Lower leg skin (tissue), 4 donors: ENCODE measurements around the gene STXBP6. TPM values are rescaled to one million over a fixed set of nuclear protein-coding genes. Genes with fewer than 3 reads are reported as not detected.

Experiments used
- DNase-seq, 2 donors: peaks; one replicate each; pipeline ENCODE4 v3.0.0-alpha.2; 2019; ENCODE audit warnings: low spot score in 2 of 2
- H3K4me3 ChIP-seq: fragments of 200-600 bp; sonication (generic); 2 replicates; pipeline ENCODE4 v1.5.1; 2017; ENCODE audit warnings: mild to moderate bottlenecking, low read depth; ENCODE audit not compliant: poor library complexity, severe bottlenecking
- CTCF ChIP-seq, 3 donors: fragments of 450-650 bp; IDR thresholded peaks; one replicate each; pipeline ENCODE4 v1.5.1; 2016; ENCODE audit warnings: antibody characterized with exemption in 3 of 3, mild to moderate bottlenecking in 3 of 3, moderate library complexity in 2 of 3
- POLR2A ChIP-seq, 2 donors: fragments of 450-650 bp; IDR thresholded peaks; one replicate each; pipeline ENCODE4 v1.6.1; 2016 to 2017; ENCODE audit warnings: antibody characterized with exemption in 2 of 2, mild to moderate bottlenecking in 1 of 2, moderate library complexity in 1 of 2
- WGBS, 2 donors: methylation state at CpG; one replicate each; pipeline ENCODE4 v1.1.5; 2018; 5-methylcytosine and 5-hydroxymethylcytosine counted together
- intact Hi-C: fragments of 100-400 bp; cut with DNase I; formaldehyde crosslinking; loops from one replicate; pipeline ENCODE4 v1.15.0; 2023; ENCODE audit warnings: low total_unique reads
- total RNA-seq, 4 donors: library from RNA; depleted of rRNA; stranded (reverse); fragments of >200 nt; gene quantifications; one replicate each; pipeline ENCODE4 v1.1.0, GENCODE V29; 2016

Gene STXBP6
- total RNA-seq, 4 donors from 2014 or later = 24.6 to 49.3 (median 36.9) TPM

- no peak for DNase-seq
- H3K4me3 ChIP-seq = no peak overlapping the region
- intact Hi-C loops = no loop called here
- 63 to 73% methylated on average over 2 of the region's 2 CpGs for WGBS, 2 donors
- TF ChIP-seq POLR2A (IDR thresholded peaks at IDR 0.05) (no peak), CTCF (IDR thresholded peaks at IDR 0.05) (no peak)
Measured at GRCh38 chr14:25052385-25052784, 2.4 kb upstream of the STXBP6 start.

GRCh38 chr14:25050269-25051150 is 563 bp upstream of the STXBP6 start:
- no peak for DNase-seq
- no peak for TF ChIP-seq CTCF (IDR thresholded peaks at IDR 0.05)
- TF ChIP-seq POLR2A (IDR thresholded peaks at IDR 0.05) = no peak
- H3K4me3 ChIP-seq = peak overlapping the region; percentile 68
- intact Hi-C loops = no loop called here
- WGBS, 2 donors = 4 to 7% methylated on average over 30 to 31 of the region's 31 CpGs

GRCh38 chr14:25049093-25049567 is 817 bp downstream of the STXBP6 start:
- H3K4me3 ChIP-seq = peak overlapping the region; percentile 68
- intact Hi-C loops = loop anchor here (10.0 kb wide), 1 partner anchor 234 kb away; no protein-coding TSS in a partner anchor
- DNase-seq = peak; percentile 38 to 88
- WGBS, 2 donors = 2 to 3% methylated on average over 32 to 34 of the region's 34 CpGs
- TF ChIP-seq POLR2A (IDR thresholded peaks at IDR 0.05) (no peak), CTCF (IDR thresholded peaks at IDR 0.05) (no peak)

- peak overlapping the region; percentile 6 for H3K4me3 ChIP-seq
- DNase-seq = peak; percentile 69 to 87
- intact Hi-C loops = loop anchor here (10.0 kb wide), 1 partner anchor 234 kb away; no protein-coding TSS in a partner anchor
- 18 to 19% methylated on average over 17 of the region's 17 CpGs for WGBS, 2 donors
- no peak for TF ChIP-seq POLR2A (IDR thresholded peaks at IDR 0.05)
- TF ChIP-seq CTCF (IDR thresholded peaks at IDR 0.05) = no peak
Measured at GRCh38 chr14:25048170-25049016, 1.6 kb downstream of the STXBP6 start.

- no peak for TF ChIP-seq CTCF (IDR thresholded peaks at IDR 0.05)
- TF ChIP-seq POLR2A (IDR thresholded peaks at IDR 0.05) = no peak
- no peak for DNase-seq
- intact Hi-C loops = loop anchor here (10.0 kb wide), 1 partner anchor 232 kb away; no protein-coding TSS in a partner anchor
- no peak overlapping the region for H3K4me3 ChIP-seq
- WGBS, 2 donors = 73 to 91% methylated on average over 2 of the region's 2 CpGs
Measured at GRCh38 chr14:25046301-25046943, 3.5 kb downstream of the STXBP6 start.
